ENCODE results near the gene CCNT2.
"Not testable (repeated sequence)": the region's sequence is repeated elsewhere in the genome, so short reads cannot be mapped to it uniquely, and the experiment has no call there.

The CCNT2 gene

DNA sequence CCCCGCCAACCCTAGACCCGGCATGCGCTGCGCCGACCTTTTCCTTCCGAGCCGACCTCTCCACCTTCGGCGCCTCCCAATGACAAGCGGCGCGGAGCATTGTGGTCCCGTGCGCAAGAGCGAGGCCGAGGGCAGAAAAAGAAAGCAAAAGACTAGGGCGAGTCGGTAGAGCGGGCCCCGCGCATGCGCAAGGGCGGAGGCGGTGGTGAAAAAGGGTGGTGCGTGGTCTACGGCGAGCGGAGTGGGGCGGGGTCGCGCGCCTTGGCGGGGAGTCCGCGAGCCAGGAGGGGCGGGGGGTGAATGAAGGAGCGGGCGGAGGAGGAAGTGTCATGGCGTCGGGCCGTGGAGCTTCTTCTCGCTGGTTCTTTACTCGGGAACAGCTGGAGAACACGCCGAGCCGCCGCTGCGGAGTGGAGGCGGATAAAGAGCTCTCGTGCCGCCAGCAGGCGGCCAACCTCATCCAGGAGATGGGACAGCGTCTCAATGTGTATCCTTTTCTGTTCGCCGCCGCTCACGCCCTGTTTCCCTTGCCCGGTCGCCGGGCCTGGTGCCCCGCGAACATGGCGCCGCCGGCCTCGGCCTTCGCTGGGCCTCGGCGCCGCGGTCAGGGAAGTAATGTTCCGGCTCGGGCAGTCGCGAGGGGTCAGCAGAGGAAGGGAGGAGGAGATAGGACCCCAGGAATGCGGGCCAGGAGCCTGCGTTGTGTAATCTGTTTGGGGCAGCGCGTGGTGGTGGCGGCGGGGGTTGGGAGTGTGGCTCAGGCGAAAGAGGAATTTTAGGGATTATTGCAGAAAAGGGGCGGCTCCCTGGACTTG is at the start of gene CCNT2:
Gene CCNT2, plus strand, starts transcription at position 297 of the 815 bp plus-strand sequence. Its CDS starts 33 bp downstream, at position 330.
- peak; percentile 100 for DNase-seq (ENCODE audit: low read depth)

GRCh38 chr2:134869946-134870736 is 48.5 kb upstream of the CCNT2 start:
- no peak for DNase-seq (ENCODE audit: low read depth)

- no peak for DNase-seq (ENCODE audit: low read depth)
Measured at GRCh38 chr2:134873152-134873551, 45.5 kb upstream of the CCNT2 start.

- DNase-seq (ENCODE audit: low read depth), result no peak
Measured at GRCh38 chr2:134875309-134875708, 43.3 kb upstream of the CCNT2 start.

DNA sequence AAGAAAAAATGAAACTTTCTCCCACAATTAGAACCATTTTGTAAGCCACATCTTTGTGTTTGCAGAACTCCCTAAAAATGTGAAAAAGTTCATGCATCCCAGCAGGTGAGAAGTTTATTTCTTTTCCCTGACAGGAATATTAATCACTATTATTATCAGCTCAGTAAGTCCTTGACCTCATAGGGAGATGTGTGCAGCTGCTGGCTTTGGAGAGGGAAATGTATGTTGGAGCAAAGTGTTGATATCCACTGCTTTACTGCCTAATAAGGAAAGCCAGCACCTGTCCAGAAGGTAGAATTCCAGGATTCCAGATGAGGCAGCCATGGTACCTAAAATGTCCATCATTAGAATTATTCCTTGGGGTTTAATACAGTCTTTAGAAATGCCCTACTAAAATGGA is 35.8 kb upstream of the CCNT2 start:
- no peak for DNase-seq (ENCODE audit: low read depth)

DNA sequence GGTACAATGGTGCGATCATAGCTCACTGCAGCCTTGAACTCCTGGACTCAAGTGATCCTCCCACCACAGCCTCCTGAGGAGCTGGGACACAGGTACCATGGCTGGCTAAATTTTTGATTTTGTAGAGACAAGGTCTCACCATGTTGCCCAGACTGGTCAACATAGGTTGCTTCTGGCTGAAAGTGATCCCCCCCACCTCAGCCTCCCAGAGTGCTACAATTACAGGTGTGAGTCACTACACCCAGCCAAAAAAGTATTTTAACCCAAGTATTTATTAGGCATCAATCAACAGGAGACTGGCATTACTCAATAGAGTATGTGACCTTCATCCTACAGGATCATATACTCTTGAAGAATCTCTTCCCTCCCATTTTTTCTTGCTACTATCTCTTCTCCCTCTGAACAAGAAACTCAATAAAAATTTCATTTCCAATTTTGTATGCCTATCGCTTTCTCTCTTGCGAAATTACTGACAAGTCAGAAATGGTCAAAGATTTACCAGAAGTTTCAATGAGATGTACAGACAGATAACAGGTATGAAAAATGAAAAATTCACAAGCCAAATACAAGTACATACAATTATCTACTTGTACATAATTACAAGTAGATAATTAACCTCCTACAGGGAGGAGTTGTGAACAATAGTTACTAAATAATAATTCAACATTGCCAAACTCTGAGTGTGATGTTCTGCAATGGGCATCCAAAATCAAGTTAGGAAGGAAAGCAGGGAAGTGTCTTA is 34.9 kb upstream of the CCNT2 start:
- no peak for DNase-seq (ENCODE audit: low read depth)

GRCh38 chr2:134884435-134884834 is 34.2 kb upstream of the CCNT2 start:
- no peak for DNase-seq (ENCODE audit: low read depth)

DNA sequence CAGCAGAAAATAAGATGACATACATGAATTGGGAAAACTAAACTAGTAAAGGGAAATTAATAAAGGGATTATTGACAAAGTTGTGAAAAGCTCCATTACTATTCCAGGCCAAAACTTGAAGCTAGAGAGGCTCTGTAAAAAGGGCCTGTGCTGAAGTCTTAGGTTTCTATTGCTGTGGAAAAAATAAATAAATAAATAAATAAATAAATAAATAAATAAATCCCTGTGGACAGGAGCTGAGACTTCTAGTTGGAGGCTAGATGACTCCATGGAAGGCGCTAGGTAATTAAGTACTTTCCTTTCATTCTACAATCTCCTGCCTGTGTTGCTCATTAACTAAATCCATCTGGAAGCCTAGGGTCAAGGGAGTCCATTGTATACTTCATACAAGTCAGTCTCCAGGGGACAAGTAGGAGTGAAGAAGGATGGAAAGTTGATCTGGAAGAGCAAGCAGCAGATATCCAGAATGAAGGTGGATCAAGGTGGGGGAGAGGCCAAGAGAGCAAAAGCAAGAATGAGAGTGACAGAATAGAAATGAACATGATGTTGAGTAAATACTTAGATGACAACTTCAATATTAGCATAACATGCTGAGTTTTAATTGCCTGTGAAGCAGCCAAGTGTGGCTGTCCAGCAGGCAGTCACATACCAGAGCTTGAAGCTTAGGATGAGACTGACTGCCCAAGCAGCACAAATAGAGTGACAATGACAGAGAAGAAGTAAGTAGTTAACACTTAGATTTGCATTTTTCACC is 26.2 kb upstream of the CCNT2 start:
- no peak for DNase-seq (ENCODE audit: low read depth)

DNA sequence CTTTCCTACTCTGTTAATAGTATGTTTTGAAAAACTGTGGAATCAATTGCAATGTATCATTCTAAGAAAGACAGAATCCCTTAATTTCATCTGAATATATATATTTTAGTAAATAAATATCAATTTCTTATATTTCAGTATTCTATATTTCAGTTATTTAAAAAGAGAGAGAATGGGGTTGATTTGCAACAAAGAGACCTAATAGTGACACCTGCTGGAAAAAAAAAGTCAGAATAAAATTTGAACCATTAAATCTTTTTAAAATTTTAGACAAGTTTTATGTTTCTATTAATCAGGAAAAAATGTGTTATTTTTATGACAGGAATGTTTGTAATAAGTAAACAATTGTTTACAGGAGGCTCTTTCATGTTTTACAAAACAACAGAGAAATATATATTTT is 20.7 kb upstream of the CCNT2 start:
- DNase-seq (ENCODE audit: low read depth), result no peak

DNA sequence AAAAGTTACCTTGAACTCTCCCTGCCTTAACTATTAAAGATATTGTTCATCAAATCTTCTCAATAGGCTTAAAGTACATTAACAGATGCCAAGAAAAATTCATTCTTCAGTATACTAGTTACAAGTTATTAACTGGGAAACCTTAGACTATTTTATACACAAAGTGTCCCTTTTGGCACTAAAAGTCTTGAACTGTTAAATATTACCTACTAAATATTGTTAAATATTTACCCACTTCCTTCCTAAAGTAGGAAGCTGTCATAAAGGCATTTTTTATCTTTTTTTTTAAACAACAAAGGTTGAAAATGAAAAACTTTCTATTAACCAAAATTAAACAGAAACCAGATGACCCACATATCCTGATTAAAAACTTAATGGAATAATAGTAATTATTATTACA is 19.4 kb upstream of the CCNT2 start:
- DNase-seq (ENCODE audit: low read depth), result no peak

GRCh38 chr2:134900151-134900550 is 18.5 kb upstream of the CCNT2 start:
- no peak for DNase-seq (ENCODE audit: low read depth)

DNA sequence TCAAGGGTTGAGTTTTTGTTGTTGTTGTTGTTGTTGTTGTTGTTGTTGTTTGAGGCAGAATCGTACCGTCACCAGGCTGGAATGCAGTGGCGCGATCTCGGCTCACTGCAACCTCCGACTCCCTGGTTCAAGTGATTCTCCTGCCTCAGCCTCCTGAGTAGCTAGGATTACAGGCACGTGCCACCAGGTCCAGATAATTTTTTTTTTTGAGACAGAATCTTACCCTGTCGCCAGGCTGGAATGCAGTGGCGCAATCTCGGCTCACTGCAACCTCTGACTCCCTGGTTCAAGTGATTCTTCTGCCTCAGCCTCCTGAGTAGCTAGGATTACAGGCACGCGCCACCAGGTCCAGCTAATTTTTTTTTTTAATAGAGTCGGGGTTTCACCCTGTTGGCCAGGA is 14.9 kb upstream of the CCNT2 start:
- DNase-seq (ENCODE audit: low read depth), result not testable (repeated sequence)

GRCh38 chr2:134905168-134905567 is 13.5 kb upstream of the CCNT2 start:
- no peak for DNase-seq (ENCODE audit: low read depth)

DNA sequence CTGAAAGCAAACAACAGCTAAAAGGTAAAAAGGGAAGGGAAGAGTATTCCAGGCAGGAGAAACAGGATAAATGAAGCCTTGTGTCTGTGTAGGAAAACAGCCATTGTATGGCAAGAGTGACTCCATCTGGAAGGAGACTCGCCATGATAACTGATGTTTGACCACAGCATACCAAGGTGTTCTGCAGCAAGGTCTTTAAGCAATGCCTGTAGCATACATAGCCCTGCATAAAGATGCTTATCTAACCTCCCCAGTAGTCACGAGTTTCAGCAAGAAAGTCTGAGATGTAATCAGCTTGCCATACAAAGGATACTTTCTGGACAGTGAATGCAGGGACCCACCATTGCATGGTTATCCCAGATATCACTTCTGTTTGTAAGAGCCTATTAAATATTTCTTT is 11.9 kb upstream of the CCNT2 start:
- no peak for DNase-seq (ENCODE audit: low read depth)

DNA sequence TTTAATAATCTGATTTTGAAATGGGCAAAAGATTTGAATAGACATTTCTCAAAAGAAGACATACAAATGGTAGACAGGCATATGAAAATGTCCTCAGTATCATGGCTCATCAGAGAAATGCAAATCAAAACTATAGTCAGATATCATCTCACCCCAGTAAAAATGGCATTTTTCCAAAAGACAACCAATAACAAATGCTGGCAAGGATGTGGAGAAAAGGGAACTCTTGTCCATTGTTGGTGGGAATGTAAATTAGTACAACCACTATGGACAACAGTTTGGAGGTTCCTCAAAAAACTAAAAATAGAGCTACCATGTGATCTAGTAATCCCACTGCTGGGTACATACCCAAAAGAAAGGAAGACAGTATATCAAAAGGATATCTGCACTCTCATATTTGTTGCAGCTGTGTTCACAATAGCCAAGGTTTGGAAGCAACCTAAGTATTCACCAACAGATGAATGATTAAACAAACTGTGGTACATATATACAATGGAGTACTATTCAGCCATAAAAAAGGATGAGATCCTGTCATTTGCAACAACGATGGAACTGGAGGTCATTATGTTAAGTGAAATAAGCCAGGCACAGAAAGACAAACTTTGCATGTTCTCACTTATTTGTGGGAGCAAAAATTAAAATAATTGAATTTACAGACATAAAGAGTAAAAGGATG is 11.0 kb upstream of the CCNT2 start:
- not testable (repeated sequence) for DNase-seq (ENCODE audit: low read depth)

GRCh38 chr2:134910763-134911399 is 7.7 kb upstream of the CCNT2 start:
- DNase-seq (ENCODE audit: low read depth), result no peak

DNA sequence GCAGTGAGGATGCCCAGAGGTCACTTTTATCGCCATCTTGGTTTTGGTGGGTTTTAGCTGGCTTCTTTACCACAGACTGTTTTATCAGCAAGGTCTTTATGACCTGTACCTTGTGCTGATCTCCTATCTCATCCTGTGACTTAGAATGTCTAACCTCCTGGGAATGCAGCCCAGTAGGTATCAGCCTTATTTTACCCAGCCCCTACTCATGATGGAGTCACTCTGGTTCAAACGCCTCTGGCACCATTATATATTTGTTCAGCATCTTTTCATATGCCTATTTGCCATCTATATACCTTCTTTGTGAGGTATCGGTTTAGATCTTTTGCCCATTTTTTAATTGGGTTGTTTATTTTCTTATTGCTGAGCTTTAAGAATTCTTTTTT is 7.2 kb upstream of the CCNT2 start:
- no peak for DNase-seq (ENCODE audit: low read depth)

GRCh38 chr2:134912361-134912760 is 6.3 kb upstream of the CCNT2 start:
- no peak for DNase-seq (ENCODE audit: low read depth)

DNA sequence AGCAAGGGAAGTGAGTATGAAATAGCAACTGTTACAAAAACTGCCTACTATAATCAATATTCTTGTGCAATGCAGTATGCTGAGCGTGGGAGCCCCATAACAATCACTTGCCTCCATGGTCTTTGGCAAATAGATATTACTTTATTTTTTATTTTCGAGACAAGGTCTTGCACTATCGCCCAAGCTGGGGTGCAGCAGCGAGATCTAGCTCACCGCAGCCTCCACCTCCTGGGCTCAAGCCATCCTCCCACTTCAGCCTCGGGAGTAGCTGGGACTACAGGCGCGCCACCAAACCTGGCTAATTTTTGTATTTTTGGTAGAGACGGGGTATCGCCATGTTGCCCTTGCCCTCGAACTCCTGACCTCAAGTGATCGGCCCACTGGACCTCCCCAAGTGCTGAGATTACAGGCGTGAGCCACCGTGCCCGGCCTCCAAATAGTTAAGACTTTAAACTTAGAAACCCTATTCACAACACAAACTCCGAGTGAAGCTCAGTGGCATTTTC is 1.2 kb upstream of the CCNT2 start:
- no peak for DNase-seq (ENCODE audit: low read depth)

GRCh38 chr2:134917888-134918525 is 615 bp upstream of the CCNT2 start:
- peak; percentile 78 for DNase-seq (ENCODE audit: low read depth)

Data from activated gamma-delta T cell treated with anti-CD3 and anti-CD28 coated beads, Interleukin-2, amount 50 U/mL, for 16 hours (primary cell).